GM12892 (cell line): Measurements from ENCODE around the gene ATP8B4.

Experiments used
- POLR2A ChIP-seq: IDR thresholded peaks from 2 replicates; pipeline ENCODE4 v1.6.1; 2011; ENCODE audit warnings: low read depth, low read length, control low read depth
- POLR2AphosphoS5 ChIP-seq: IDR thresholded peaks from 2 replicates; pipeline ENCODE4 v1.6.1; 2011; ENCODE audit warnings: low read depth, low read length, control low read depth

- TF ChIP-seq POLR2A: no peak
- TF ChIP-seq POLR2AphosphoS5: no peak
Measured at GRCh38 chr15:50167110-50167509, 48.1 kb upstream of the ATP8B4 start.
